Fibroblast of lung (primary cell): ENCODE data around the gene TRMT11.

ENCODE experiments used
- EZH2 ChIP-seq: IDR thresholded peaks from 2 replicates; pipeline ENCODE4 v1.5.1; 2012; ENCODE audit warnings: low read length, control low read depth, mild to moderate bottlenecking; ENCODE audit errors: missing control alignments
- TF ChIP-seq, protein P1 (sequence below), 2 donors: IDR thresholded peaks in 1 of 2; conservative IDR thresholded peaks in 1 of 2; 1 replicate in 1 of 2; 2 replicates in 1 of 2; pipeline ENCODE4 v1.5.1; 2011 to 2012; ENCODE audit warnings: low read length in 2 of 2, control low read depth in 1 of 2, inconsistent platforms in 1 of 2, low read depth in 1 of 2, mild to moderate bottlenecking in 1 of 2

GRCh38 chr6:126026001-126026400 lies 39.7 kb downstream of the TRMT11 start:
- TF ChIP-seq, protein P1, sequence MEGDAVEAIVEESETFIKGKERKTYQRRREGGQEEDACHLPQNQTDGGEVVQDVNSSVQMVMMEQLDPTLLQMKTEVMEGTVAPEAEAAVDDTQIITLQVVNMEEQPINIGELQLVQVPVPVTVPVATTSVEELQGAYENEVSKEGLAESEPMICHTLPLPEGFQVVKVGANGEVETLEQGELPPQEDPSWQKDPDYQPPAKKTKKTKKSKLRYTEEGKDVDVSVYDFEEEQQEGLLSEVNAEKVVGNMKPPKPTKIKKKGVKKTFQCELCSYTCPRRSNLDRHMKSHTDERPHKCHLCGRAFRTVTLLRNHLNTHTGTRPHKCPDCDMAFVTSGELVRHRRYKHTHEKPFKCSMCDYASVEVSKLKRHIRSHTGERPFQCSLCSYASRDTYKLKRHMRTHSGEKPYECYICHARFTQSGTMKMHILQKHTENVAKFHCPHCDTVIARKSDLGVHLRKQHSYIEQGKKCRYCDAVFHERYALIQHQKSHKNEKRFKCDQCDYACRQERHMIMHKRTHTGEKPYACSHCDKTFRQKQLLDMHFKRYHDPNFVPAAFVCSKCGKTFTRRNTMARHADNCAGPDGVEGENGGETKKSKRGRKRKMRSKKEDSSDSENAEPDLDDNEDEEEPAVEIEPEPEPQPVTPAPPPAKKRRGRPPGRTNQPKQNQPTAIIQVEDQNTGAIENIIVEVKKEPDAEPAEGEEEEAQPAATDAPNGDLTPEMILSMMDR (conservative IDR thresholded peaks at IDR 0.05 in 1 of 2, IDR thresholded peaks at IDR 0.05 in 1 of 2; ENCODE audit: low read depth in 1 of 2, low read length in 2 of 2), result no peak
- TF ChIP-seq EZH2, result no peak
